Trophoblast cell (in vitro differentiated cells and primary cell): Measurements from ENCODE around the gene ADD2.
"Not testable (repeated sequence)": the region's sequence is repeated elsewhere in the genome, so short reads cannot be mapped to it uniquely, and the experiment has no call there.

Experiments used
- DNase-seq, 2 donors: peaks; one replicate each; pipeline ENCODE4 v3.0.0-alpha.2; 2016
- H2AFZ ChIP-seq: 2 replicates; pipeline ENCODE4 v1.6.1; 2013; ENCODE audit warnings: low read length, moderate library complexity, mild to moderate bottlenecking; ENCODE audit not compliant: insufficient read depth, poor library complexity
- H2AK5ac ChIP-seq: 2 replicates; pipeline ENCODE4 v1.6.1; 2013; ENCODE audit warnings: mild to moderate bottlenecking, low read length
- H2BK120ac ChIP-seq: 2 replicates; pipeline ENCODE4 v1.6.1; 2013; ENCODE audit warnings: low read length, mild to moderate bottlenecking, moderate library complexity; ENCODE audit not compliant: insufficient read depth, poor library complexity
- H2BK12ac ChIP-seq: 2 replicates; pipeline ENCODE4 v1.6.1; 2013; ENCODE audit warnings: mild to moderate bottlenecking, low read length, moderate library complexity
- H2BK5ac ChIP-seq: 2 replicates; pipeline ENCODE4 v1.6.1; 2013; ENCODE audit warnings: low read length, low read depth, moderate library complexity, mild to moderate bottlenecking; ENCODE audit not compliant: poor library complexity
- H3K14ac ChIP-seq: 2 replicates; pipeline ENCODE4 v1.6.1; 2013; ENCODE audit warnings: mild to moderate bottlenecking, low read length
- H3K18ac ChIP-seq: 2 replicates; pipeline ENCODE4 v1.6.1; 2013; ENCODE audit warnings: mild to moderate bottlenecking, low read length
- H3K23ac ChIP-seq: 2 replicates; pipeline ENCODE4 v1.6.1; 2013; ENCODE audit warnings: low read length
- H3K27ac ChIP-seq: 2 replicates; pipeline ENCODE4 v1.5.1; 2013; ENCODE audit warnings: low read depth, mild to moderate bottlenecking, inconsistent platforms, low read length, moderate library complexity
- H3K27me3 ChIP-seq: 2 replicates; pipeline ENCODE4 v1.6.1; 2013; ENCODE audit warnings: inconsistent platforms, mild to moderate bottlenecking, low read length, moderate library complexity; ENCODE audit not compliant: insufficient read depth
- H3K36me3 ChIP-seq, 2 experiments: 1 replicate in 1 of 2; 2 replicates in 1 of 2; pipeline ENCODE4 v1.6.1; 2013; ENCODE audit warnings: low read length in 2 of 2, mild to moderate bottlenecking in 2 of 2, moderate library complexity in 1 of 2; ENCODE audit not compliant: insufficient read depth in 2 of 2, control insufficient read depth in 1 of 2
- H3K4ac ChIP-seq: 2 replicates; pipeline ENCODE4 v1.6.1; 2013; ENCODE audit warnings: low read depth, mild to moderate bottlenecking, low read length, moderate library complexity
- H3K4me1 ChIP-seq, 2 experiments: 1 replicate in 1 of 2; 2 replicates in 1 of 2; pipeline ENCODE4 v1.6.1; 2013; ENCODE audit warnings: low read length in 2 of 2, mild to moderate bottlenecking in 2 of 2, moderate library complexity in 1 of 2; ENCODE audit not compliant: insufficient read depth in 2 of 2, control insufficient read depth in 1 of 2
- H3K4me2 ChIP-seq: 2 replicates; pipeline ENCODE4 v1.6.1; 2013; ENCODE audit warnings: inconsistent platforms, mild to moderate bottlenecking, low read length, moderate library complexity
- H3K4me3 ChIP-seq: 2 replicates; pipeline ENCODE4 v1.5.1; 2013; ENCODE audit warnings: mild to moderate bottlenecking, low read depth, low read length, inconsistent platforms
- H3K79me1 ChIP-seq: one replicate; pipeline ENCODE4 v1.6.1; 2013; ENCODE audit warnings: low read length
- H3K79me2 ChIP-seq: 2 replicates; pipeline ENCODE4 v1.6.1; 2013; ENCODE audit warnings: low read length, mild to moderate bottlenecking; ENCODE audit not compliant: control insufficient read depth, insufficient read depth, poor library complexity
- H3K9ac ChIP-seq: 2 replicates; pipeline ENCODE4 v1.6.1; 2013; ENCODE audit warnings: mild to moderate bottlenecking, low read length
- H3K9me3 ChIP-seq: 2 replicates; pipeline ENCODE4 v1.6.1; 2013; ENCODE audit warnings: low read depth, mild to moderate bottlenecking, control low read depth, inconsistent platforms, low read length; ENCODE audit not compliant: insufficient read depth
- H4K12ac ChIP-seq: 2 replicates; pipeline ENCODE4 v1.6.1; 2013; ENCODE audit warnings: low read depth, mild to moderate bottlenecking, low read length, moderate library complexity
- H4K8ac ChIP-seq: 2 replicates; pipeline ENCODE4 v1.6.1; 2013; ENCODE audit warnings: low read depth, mild to moderate bottlenecking, low read length, moderate library complexity
- H4K91ac ChIP-seq: one replicate; pipeline ENCODE4 v1.6.1; 2013; ENCODE audit warnings: low read depth, mild to moderate bottlenecking, low read length, moderate library complexity
- WGBS: extraction: QIAGEN DNeasy Blood & Tissue Kit; methylation state at CpG from one replicate; pipeline ENCODE4 v1.1.7; 2013; ENCODE audit warnings: missing lambda C conversion rate; ENCODE audit not compliant: insufficient read length, insufficient coverage; ENCODE audit errors: extremely low coverage; 5-methylcytosine and 5-hydroxymethylcytosine counted together

Gene ADD2

GRCh38 chr2:70621536-70621935 is 146.5 kb downstream of the ADD2 start:
- not testable (repeated sequence) for H2BK120ac ChIP-seq, H3K9me3 ChIP-seq, H3K4me2 ChIP-seq, H2BK5ac ChIP-seq, H2BK12ac ChIP-seq, H3K79me2 ChIP-seq, H3K4ac ChIP-seq, H4K12ac ChIP-seq, H4K8ac ChIP-seq, H2AFZ ChIP-seq, H3K27ac ChIP-seq, H3K18ac ChIP-seq, H4K91ac ChIP-seq, H3K27me3 ChIP-seq, H3K36me3 ChIP-seq, H3K79me1 ChIP-seq, H3K4me3 ChIP-seq, H3K9ac ChIP-seq, H3K23ac ChIP-seq, H2AK5ac ChIP-seq, DNase-seq, H3K14ac ChIP-seq, H3K4me1 ChIP-seq
- no CpG with 5 or more reads among the region's 6 CpGs for WGBS

- H3K18ac ChIP-seq, result no peak overlapping the region
- H3K4ac ChIP-seq, result no peak overlapping the region
- H3K27me3 ChIP-seq, result no peaks in the 10 kb centered on the region
- no peaks in the 10 kb centered on the region for H3K9me3 ChIP-seq
- no peak overlapping the region for H2AFZ ChIP-seq
- H2BK120ac ChIP-seq, result no peak overlapping the region
- H3K36me3 ChIP-seq, result no peaks in the 10 kb centered on the region
- no peak overlapping the region for H3K23ac ChIP-seq
- H4K91ac ChIP-seq, result no peak overlapping the region
- DNase-seq, result no peak
- H2BK12ac ChIP-seq, result no peak overlapping the region
- no peak overlapping the region for H3K4me2 ChIP-seq
- no peak overlapping the region for H3K9ac ChIP-seq
- H3K27ac ChIP-seq, result no peak overlapping the region
- no CpG with 5 or more reads among the region's 6 CpGs for WGBS
- H4K8ac ChIP-seq, result no peak overlapping the region
- H3K4me3 ChIP-seq, result no peak overlapping the region
- no peak overlapping the region for H2AK5ac ChIP-seq
- no peak overlapping the region for H4K12ac ChIP-seq
- H2BK5ac ChIP-seq, result no peak overlapping the region
- H3K79me1 ChIP-seq, result no peaks in the 10 kb centered on the region
- H3K4me1 ChIP-seq, result no peaks in the 10 kb centered on the region
- no peaks in the 10 kb centered on the region for H3K79me2 ChIP-seq
- no peak overlapping the region for H3K14ac ChIP-seq
Observed at GRCh38 chr2:70620020-70620419, 148.0 kb downstream of the ADD2 start.

GRCh38 chr2:70619167-70619566 is 148.8 kb downstream of the ADD2 start:
- H3K79me2 ChIP-seq, result no peaks in the 10 kb centered on the region
- H2AK5ac ChIP-seq, result no peak overlapping the region
- no peak overlapping the region for H3K18ac ChIP-seq
- no peak overlapping the region for H2BK120ac ChIP-seq
- H3K4me1 ChIP-seq, result no peaks in the 10 kb centered on the region
- WGBS, result no CpG with 5 or more reads among the region's 3 CpGs
- no peaks in the 10 kb centered on the region for H3K79me1 ChIP-seq
- no peak overlapping the region for H3K23ac ChIP-seq
- H2AFZ ChIP-seq, result no peak overlapping the region
- H4K91ac ChIP-seq, result no peak overlapping the region
- no peak overlapping the region for H2BK12ac ChIP-seq
- H3K27me3 ChIP-seq, result no peaks in the 10 kb centered on the region
- H3K14ac ChIP-seq, result no peak overlapping the region
- H3K36me3 ChIP-seq, result no peaks in the 10 kb centered on the region
- no peak overlapping the region for H3K4ac ChIP-seq
- no peak overlapping the region for H3K27ac ChIP-seq
- no peaks in the 10 kb centered on the region for H3K9me3 ChIP-seq
- no peak overlapping the region for H3K4me3 ChIP-seq
- no peak overlapping the region for H2BK5ac ChIP-seq
- H3K9ac ChIP-seq, result no peak overlapping the region
- H4K8ac ChIP-seq, result no peak overlapping the region
- no peak for DNase-seq
- no peak overlapping the region for H3K4me2 ChIP-seq
- H4K12ac ChIP-seq, result no peak overlapping the region

GRCh38 chr2:70616168-70616694 is 151.8 kb downstream of the ADD2 start:
- Histone ChIP-seq H2AFZ (no peak overlapping the region), H4K91ac (no peak overlapping the region), H3K9ac (no peak overlapping the region)

More at GRCh38 chr2:70616168-70616694, 151.8 kb downstream of the ADD2 start:
- H2BK120ac ChIP-seq, result no peak overlapping the region
- no peak overlapping the region for H3K4ac ChIP-seq
- H3K27me3 ChIP-seq, result no peaks in the 10 kb centered on the region
- H3K9me3 ChIP-seq, result no peaks in the 10 kb centered on the region
- H2AK5ac ChIP-seq, result no peak overlapping the region
- H3K18ac ChIP-seq, result no peak overlapping the region
- no peak overlapping the region for H3K14ac ChIP-seq
- H3K4me3 ChIP-seq, result no peak overlapping the region
- H2BK12ac ChIP-seq, result no peak overlapping the region
- no peak overlapping the region for H3K23ac ChIP-seq
- no peak overlapping the region for H4K8ac ChIP-seq
- H2BK5ac ChIP-seq, result no peak overlapping the region
- H3K4me1 ChIP-seq, result no peaks in the 10 kb centered on the region
- no peak overlapping the region for H3K27ac ChIP-seq
- no peak overlapping the region for H3K4me2 ChIP-seq
- no peak for DNase-seq
- H3K79me1 ChIP-seq, result no peaks in the 10 kb centered on the region
- no peak overlapping the region for H4K12ac ChIP-seq
- no peaks in the 10 kb centered on the region for H3K79me2 ChIP-seq
- H3K36me3 ChIP-seq, result no peaks in the 10 kb centered on the region
- no CpG with 5 or more reads among the region's 6 CpGs for WGBS
